ENCODE measurements around the gene SAPCD2.

DNA sequence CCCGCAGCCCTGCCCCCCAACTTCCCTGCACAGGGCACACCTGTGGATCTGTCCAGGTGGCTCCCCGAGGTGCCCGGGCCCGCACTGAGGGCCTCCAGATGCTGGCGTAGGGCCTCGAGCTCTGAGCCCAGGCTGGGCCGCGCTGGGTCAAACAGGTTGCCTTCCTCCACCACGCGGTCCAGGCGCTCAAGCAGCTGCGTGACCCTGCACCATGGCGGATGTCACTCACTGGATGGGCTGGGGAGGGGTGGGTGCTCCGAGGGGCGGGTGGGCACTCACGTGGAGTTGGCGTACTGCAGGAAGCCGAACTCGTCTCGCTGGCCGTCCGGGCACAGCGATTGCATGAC lies 47.7 kb downstream of the SAPCD2 start:
- TF ChIP-seq, protein P1, sequence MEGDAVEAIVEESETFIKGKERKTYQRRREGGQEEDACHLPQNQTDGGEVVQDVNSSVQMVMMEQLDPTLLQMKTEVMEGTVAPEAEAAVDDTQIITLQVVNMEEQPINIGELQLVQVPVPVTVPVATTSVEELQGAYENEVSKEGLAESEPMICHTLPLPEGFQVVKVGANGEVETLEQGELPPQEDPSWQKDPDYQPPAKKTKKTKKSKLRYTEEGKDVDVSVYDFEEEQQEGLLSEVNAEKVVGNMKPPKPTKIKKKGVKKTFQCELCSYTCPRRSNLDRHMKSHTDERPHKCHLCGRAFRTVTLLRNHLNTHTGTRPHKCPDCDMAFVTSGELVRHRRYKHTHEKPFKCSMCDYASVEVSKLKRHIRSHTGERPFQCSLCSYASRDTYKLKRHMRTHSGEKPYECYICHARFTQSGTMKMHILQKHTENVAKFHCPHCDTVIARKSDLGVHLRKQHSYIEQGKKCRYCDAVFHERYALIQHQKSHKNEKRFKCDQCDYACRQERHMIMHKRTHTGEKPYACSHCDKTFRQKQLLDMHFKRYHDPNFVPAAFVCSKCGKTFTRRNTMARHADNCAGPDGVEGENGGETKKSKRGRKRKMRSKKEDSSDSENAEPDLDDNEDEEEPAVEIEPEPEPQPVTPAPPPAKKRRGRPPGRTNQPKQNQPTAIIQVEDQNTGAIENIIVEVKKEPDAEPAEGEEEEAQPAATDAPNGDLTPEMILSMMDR (optimal IDR thresholded peaks at IDR 0.05 in 1 of 3, IDR thresholded peaks at IDR 0.05 in 1 of 3, conservative IDR thresholded peaks at IDR 0.05 in 1 of 3; ENCODE audit: extremely low read depth in 1 of 3, insufficient read depth in 2 of 3, low read length in 3 of 3), result no peak
- TF ChIP-seq EZH2 (IDR thresholded peaks at IDR 0.05; ENCODE audit: low read length), result no peak
